HG02970 (cell line): ENCODE results near the gene ECSCR.
"Not testable (repeated sequence)": the region's sequence is repeated elsewhere in the genome, so short reads cannot be mapped to it uniquely, and the experiment has no call there.

Source experiments
- ATAC-seq: cut with Tn5 transposase; IDR thresholded peaks from one replicate; pipeline ENCODE4 v1.9.1; 2021; ENCODE audit warnings: mild to moderate bottlenecking, moderate library complexity, moderate number of reproducible peaks; ENCODE audit not compliant: unreplicated experiment, low FRiP score

Gene ECSCR

GRCh38 chr5:139414581-139415130 lies 47.9 kb downstream of the ECSCR start:
- ATAC-seq, result no peak

DNA sequence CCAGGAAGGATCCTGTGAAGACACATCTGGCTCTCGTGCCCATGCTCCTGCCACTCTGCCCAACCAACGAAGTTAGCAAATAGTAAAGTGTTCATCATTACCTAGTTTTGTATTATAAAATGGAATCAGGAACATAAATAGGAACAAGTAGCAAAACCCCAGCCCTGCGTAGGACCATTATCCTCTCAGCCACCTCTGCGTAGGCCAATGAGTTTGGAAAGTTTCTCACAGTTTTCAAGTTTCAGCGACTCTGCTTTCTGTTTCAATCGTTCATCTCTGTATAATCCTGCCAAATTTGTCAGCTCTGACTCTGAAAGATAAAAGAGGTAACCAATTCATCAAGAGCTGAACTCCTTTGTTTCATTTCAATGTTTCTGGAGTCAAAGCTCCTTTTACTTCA lies 48.6 kb downstream of the ECSCR start:
- ATAC-seq, result no peak

DNA sequence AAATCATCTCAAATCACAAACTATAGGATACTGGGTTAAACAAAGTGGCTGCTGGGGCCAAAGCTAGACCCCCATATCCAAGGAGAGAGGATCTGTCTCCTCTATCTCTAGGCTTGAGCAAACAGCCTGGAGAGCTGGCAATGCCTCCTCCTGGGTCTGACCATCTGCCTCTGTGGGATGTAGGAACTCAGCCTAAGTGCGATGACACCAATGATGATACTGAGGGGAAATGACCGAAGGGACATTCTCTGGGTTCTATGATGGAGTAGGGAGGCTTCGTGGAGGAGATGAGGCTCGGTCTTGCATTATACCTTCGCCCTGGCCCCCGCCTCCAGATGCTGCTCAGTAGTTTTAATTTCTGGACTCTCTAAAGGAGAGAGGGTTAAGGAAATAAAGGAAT lies 49.4 kb downstream of the ECSCR start:
- ATAC-seq, result no peak

- no peak for ATAC-seq
Observed at GRCh38 chr5:139410993-139411828, 51.3 kb downstream of the ECSCR start.

- ATAC-seq, result no peak
Observed at GRCh38 chr5:139410121-139410992, 52.2 kb downstream of the ECSCR start.

DNA sequence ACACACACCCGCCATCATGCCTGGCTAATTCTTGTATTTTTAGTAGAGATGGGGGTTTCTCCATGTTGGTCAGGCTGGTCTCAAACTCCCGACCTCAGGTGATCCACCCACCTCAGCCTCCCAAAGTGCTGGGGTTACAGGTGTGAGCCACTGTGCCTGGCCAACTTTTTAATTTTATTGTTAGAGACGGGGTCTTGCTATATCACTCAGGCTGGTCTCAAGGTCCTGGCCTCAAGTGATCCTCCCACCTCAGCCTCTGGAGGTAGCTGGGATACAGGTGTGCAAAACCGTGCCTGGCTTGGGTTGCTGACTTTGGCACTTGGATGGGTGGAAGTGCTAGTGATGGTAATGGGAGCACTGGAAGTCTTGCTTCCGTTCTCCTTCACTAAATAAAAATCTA lies 53.4 kb downstream of the ECSCR start:
- ATAC-seq, result not testable (repeated sequence)

GRCh38 chr5:139408191-139408590 lies 54.4 kb downstream of the ECSCR start:
- no peak for ATAC-seq

GRCh38 chr5:139407517-139407916 lies 55.0 kb downstream of the ECSCR start:
- ATAC-seq, result no peak

DNA sequence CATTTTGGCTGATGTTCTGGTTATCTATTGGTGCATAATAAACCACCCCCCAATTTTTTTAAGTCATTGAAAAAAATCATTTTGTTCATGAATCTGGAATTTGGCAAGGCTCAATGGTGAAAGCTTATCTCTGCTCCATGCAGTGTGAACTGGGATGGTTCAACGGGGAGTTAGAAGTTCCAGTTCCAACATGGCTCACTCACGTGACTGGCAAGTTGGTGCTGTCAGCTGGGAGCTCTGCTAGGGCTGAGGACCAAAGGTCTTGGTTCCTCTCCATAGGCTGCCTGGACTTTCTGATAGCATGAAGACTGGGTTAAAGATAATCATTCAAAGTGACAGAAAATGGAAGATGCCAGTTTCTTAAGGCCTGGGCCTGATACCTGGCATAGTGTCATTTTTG lies 55.6 kb downstream of the ECSCR start:
- ATAC-seq, result no peak

DNA sequence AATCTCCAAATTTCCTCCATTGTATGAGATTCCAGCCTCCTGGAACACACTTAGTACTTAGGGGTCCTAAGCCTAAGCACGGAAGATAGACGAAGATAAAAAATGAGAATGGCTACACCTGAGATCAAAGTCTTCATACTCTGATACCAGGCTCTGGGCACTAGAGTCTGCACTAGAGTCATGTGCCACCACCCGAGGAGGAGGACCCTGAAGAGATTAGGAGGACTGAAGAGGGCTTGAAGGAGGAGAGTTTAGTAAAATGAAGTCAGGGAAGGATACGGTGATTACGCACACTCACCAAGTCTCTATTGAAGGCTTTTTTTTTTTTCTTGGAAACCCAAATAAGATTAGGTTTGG lies 58.1 kb downstream of the ECSCR start:
- ATAC-seq, result no peak

- ATAC-seq, result peak; percentile 81
Observed at GRCh38 chr5:139403787-139404483, 58.6 kb downstream of the ECSCR start, which contains the start of gene SPATA24. SPATA24 (minus strand) TSS chr5:139404089; CDS start chr5:139404060, 29 bp downstream.

GRCh38 chr5:139403418-139403786 lies 59.1 kb downstream of the ECSCR start:
- ATAC-seq, result no peak

DNA sequence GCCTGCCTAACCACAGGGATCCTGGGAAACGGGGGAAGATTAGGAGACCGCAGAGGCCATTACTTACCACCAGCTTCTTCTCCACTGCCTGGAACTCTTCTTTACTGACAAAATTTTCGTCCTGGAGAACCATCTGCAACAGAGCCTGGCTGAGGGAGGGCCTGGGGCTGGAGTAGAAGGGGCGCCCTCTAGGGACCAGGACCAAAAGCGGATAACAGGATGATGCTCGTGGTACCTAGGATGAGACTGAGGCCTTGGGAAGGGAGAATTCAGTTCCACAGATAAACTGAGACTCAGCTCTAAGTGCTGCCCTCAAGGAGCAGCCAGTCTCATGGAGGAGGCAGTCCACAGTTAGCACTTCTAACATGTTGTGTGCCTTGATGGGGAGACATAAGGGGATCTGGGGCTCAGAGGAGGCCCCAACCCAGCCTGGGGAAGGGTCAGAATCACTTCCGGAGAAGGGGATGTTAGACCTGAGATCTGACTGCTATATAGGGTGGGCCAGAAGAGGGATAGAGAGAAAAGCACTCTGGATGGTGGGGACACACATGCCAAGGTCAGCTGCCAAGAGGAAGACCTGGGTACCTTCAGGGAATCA lies 59.9 kb downstream of the ECSCR start:
- ATAC-seq, result no peak

GRCh38 chr5:139401546-139401945 lies 61.0 kb downstream of the ECSCR start:
- ATAC-seq, result no peak

- no peak for ATAC-seq
Observed at GRCh38 chr5:139399501-139400121, 62.9 kb downstream of the ECSCR start.
